GM21528 (cell line): Measurements from ENCODE around the gene WDR37.

Experiments used
- ATAC-seq: cut with Tn5 transposase; IDR thresholded peaks from one replicate; pipeline ENCODE4 v1.9.1; 2021; ENCODE audit warnings: mild to moderate bottlenecking, moderate library complexity; ENCODE audit not compliant: unreplicated experiment, low FRiP score

WDR37 gene

DNA sequence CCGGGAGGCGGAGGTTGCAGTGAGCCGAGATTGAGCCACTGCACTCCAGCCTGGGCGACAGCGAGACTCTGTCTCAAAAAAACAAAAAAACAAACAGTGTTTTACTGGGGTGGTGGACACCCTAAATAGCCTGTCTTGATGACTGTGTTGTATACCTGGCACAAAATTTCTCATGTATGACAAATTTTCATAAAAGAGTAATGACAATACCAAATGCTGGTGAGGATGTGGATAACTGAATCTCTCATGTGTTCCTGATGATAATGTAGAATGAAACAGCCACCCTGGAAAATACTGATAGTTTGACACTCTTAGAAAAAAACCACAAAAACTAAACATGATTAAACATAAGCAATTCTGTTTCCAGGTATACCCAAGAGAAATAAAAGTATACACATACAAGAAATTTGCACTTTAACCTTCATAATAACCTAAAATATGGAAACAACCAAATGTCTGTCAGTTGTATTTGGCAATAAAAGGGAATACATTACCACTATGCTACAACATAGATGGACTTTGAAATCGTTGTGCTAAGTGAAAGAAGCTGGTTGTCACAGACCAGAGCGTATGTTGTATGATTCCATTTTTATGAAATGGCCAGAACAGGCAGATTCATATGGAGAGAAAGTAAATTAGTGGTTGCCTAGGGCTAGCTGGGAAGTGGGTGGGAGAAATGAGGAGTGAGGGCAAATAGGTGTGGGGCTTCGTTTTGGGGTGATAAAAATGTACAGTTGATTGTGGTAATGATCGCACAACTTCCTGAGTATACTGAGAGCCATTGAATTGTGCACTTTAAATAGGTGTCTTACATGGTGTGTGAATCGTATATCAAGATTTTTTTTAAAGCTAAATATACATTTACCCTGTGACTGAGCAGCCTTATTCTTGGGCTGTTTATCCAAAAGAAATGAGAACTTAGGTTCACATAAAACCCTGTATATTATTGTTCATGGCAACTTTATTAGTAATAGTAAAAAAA, 12.5 kb downstream of the WDR37 start:
- no peak for ATAC-seq

DNA sequence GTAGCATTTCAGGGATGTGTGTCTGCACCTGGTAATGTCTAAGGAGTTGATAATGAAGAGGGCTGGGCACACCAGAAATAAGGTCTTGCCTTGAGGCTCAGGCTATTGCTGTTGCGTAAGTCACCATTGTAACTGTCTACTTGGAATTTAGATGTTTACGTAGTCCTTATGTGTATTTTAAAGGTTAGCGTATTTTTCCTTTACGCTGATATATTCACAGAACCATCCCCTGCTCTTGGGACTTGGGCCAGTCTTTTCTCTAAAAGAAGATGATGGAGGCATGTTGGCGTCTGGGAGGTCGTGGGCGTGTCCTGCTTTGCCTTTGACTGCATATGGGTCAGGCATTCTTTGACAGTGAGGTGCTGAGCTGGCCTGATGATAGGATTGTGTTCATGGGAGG, 14.7 kb downstream of the WDR37 start:
- no peak for ATAC-seq

DNA sequence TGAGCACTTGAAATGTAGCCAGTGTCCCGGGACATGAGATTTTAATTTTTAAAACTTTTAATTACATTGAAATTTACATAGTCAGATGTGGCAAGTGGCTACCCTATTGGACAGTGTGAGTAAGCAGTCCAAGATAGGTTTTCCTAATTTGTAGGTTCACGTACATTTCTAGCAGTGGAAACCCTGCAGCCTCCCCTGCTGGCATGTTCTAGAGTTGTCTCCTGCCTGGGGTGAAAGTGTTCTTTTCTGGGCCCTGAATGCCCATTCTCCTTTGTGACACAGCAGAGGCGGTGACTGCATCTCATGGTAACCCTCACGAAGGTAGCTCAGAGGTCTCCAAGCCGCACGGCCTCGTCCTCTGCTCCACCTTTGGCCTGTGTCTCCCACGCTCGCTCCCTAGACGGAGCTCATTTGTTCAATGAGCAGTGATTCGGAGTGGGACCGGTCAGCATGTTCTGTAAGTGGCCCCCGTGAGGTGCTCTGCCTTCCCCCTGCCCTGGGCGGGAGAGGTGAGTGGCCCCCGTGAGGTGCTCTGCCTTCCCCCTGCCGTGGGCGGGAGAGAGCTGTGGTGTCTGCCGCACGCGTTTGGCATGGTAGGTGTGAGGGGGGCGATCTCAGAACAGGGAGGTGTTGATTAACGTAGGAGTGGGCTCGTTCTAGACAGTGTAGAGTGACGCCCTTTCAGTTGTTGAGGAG, 18.0 kb downstream of the WDR37 start:
- no peak for ATAC-seq

DNA sequence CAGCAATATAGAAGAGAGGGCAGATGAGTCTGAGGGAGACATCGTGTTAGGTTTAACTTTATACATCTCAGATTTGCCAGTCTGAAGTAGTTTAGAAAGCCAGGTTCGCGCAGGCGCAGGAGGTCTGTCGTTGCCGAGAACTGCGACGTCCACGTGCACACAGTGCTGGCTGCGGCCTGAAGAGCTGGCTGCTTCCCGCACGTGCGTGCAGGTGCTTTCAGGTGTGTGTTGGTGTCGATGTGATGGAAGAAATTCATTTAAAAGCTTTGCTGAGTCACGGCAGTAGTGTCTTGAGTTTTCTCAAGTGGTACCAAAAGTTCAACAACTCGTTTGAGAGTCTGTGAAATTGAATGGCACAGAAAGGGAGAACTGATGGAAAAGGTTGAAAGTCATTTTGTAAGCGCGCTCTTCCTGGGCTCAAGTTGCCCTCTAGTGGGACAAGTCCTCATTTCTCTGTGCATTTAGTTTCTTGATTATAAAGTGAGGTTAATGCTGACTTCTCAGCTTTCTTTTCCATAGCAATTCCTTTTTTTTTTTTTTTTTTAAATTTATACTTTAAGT, 18.6 kb downstream of the WDR37 start:
- no peak for ATAC-seq

DNA sequence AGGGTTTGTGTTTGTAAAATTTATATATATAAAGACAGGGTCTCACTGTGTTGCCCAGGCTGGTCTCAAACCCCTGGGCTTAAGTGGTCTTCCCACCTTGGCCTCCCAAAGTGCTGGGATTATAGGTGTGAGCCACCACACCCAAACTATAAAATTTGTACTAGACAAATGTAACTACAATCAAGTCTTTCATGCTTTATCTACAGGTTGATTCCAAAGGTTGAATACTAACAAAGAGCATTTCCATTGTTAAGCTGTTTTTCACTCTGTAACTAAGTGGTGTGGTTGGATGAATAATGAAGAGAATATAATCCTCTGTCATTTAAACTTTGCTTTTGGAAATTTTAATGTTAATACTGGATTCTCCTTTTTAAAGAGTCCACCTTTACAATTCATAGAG, 22.5 kb downstream of the WDR37 start:
- ATAC-seq = no peak

DNA sequence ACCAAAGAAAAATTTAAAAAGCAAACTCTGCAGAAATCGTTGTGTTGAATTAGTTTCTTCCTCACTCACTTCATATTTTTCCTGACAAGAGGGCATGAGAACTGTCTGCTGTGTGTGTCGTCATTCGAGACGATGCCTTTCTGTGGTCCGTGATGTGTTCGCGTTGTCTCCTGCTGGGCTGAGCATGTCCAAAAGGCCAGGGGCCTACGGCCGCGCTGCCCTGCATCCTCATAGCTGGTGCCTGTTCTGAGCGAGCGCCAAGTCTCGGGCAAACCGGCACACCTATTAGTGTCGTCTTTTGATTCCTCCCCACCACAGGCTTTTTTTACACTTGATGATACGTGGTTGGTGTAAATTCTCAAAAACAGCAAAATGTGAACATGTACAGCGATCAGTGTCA, 27.4 kb downstream of the WDR37 start:
- no peak for ATAC-seq

DNA sequence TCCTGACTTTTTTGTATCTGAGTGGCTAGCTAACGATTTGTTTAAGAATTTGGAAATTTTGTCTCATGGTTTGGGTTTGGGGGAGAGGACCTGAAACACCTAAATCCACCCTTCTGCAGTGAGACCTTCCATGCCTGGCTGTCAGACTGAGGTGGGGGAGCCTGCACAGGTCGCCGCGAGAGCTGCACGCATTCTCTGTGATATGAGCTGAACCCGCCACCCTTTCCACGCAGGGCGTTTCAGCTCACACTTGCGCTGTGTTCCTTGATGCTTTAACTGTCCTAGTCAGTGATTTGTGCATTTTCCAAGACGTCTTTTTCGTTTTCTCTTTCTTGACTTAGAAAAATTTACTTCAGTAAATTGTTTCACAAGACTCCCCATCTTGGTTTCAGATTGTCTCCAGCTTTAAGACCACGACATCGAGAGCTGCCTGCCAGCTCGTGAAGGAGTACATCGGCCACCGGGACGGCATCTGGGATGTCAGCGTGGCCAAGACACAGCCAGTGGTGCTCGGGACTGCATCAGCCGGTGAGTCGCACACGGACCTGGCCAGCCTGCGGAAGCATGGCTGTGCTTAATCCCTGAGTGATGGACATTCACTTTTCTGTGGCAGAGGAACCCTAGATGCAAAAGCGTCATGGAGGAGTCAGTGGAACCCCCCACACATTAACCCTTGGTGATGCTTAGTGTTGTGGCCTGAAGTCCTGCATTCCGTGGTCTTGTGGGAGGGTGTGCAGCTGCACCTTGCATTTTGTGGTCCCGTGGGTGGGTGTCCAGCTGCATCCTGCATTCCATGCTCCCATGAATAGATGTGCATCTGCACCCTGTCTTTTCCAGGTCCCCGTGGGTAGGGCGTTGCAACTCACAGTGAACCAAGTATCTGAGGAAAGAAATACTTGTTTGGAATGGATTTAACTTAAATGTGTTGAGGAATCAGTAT, 28.1 kb downstream of the WDR37 start:
- ATAC-seq = no peak

DNA sequence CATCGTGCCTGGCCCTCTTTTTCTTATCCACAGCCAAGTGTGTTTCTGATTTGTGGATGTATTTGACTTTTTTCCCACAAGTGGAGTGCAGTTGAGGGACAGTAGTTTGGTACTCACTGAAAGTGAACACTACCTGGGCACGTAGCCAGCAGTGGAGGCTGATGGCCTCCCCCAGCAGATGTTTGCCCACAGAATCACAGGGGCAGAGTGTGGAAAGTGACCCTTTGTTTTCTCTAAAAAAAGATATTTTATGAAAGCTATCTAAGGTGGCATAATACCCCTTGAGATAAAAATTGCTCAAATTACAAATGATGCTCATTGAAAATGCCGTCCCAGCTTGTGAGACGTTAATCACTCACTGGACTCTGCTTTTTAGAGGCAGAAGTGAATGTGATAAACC, 29.1 kb downstream of the WDR37 start:
- ATAC-seq = no peak

DNA sequence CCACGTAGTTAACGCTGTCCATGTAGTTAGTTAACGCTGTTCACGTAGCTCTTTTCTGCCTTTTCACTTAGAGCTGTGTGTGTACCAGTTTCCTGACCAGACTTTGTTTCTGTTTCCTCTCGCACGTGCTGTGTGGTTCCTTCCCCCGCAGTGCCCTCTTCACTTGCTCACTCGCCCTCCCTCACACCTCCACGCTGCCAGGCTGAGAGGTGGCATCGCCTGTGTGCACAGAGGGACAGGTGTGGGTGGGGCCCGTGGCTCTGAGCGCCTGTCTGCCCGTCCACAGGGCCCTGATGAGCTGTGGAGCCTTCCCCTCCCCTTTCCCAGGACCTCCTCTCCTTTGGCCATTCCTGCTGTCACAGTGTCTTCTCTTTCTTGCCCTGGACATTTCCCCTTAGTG, 30.6 kb downstream of the WDR37 start:
- ATAC-seq = no peak

DNA sequence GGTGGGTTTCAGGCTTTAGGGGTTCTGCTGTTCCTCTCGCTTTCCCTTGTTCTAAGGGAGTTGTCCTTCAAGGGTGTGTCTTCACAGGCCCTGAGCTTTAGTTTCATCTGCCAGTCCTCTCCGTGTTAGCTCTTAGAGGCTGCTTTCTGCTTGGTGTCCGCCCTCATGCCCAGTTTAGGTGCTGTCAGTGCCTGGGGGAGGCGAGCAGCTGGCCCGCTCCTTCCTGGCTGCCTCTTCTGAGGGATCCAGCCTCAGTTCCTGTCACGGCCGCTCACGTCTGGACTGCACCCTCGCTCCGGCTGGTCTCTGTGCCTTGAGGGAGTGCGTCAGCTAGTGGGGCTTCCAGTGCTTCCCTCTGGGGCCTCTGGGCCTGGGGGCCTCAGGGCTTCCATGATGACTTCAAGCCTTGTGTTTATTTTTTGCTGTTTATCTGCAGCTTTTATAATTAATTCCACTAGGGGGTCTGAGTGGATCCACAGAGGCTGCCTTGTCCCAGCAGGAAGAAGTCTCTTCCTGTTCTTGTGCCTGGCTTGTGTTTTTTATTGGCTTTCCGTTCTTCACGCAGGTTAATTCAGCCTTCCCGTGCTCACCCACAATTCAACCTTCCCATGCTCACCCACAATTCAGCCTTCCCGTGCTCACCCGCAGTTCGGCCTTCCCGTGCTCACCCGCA, 33.0 kb downstream of the WDR37 start:
- no peak for ATAC-seq

DNA sequence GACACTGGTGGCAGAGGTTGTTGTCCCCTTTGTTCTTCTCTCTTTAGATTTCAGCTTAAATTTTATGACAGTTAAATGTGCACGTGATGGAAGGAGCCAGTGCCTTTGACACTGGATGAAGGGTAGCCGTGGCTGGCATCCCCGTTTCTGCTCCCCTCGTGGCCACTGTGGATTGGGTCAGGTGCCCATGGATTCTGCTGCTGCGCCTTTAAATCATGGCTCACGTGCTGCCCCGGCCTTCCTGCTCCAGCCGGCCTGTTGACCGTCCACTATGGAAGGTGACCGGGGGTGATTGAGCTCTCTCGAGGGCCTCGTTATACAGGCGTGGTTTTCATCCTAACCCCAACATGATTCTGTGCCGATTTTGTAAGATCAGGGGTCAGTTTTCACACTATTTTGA, 34.5 kb downstream of the WDR37 start:
- ATAC-seq = no peak

DNA sequence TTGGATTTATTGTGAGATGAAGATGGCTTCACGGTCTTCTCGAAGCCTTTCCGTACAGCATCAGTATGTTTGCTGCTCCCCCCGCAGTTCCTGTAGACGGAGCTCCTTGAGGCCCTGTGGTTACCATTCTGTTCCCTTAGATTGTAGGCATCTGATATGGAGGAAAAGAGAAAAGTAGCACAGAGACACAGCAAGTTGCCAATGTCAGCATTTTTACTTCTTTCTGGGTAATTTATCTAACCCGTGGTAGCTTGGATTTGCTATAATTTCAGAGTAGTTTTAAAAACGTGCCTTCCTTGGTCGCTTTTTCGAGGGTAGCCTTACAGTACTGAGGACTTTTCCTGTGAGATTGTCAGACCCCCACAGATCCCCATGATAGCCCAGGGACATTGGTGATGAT, 37.5 kb downstream of the WDR37 start:
- no peak for ATAC-seq

DNA sequence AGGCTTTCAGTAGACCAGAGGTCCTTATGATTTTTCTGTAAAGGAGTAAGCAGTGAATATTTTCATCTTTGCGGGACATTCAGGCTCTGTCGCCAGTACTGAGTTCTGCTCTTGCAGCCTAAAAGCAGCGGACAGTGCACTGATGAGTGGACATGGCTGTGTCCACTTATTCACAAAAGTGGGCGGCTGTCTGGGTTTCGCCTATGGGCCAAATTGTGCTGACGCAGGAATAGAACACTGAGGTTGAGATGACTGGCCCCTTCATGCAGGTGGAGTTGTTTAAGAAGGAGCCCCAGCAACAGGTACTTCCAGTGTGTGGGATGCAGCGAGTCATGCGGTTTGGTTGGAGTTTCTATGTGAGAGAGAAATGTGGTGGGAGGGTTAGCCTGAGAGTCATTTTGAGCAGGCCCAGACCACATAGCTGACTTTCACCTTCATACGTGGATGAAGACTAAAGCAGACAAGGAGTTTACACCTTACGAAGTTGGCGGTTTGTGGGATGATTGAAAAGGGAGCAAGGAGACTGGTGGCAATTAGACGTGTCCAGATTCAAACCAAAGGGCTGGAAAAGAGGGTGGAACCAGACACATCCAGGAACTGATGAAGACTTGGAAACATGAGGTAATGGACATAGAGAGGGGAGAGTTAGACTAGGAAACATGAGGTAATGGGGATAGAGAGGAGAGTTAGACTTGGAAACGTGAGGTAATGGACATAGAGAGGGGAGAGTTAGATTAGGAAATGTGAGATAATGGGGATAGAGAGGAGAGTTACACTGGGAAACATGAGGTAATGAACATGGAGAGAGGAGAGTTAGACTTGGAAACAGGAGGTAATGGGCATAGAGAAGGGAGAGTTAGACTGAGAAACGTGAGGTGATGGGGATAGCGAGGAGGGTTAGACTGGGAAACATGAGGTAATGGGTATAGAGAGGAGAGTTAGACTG, 38.2 kb downstream of the WDR37 start:
- ATAC-seq = no peak

DNA sequence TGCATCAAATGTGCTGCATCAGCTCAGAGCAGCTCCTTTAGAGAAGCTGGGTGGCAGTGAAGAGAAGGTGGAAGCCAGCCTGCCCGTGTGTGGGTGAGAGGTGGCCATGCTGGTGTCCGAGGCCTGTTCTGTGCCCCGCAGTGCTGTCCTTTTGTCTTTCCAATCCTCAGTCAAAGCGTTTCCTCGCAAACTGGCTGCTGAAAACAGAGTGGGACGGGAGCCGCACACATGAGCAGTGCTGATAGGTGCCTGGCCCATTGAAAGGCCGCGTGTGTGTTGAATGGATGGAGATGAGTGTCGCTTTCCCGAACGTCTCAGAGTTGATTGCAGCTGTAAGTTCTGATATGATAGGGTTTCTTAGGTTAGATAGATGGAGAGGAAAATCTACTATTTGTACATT, 39.3 kb downstream of the WDR37 start:
- ATAC-seq = no peak

DNA sequence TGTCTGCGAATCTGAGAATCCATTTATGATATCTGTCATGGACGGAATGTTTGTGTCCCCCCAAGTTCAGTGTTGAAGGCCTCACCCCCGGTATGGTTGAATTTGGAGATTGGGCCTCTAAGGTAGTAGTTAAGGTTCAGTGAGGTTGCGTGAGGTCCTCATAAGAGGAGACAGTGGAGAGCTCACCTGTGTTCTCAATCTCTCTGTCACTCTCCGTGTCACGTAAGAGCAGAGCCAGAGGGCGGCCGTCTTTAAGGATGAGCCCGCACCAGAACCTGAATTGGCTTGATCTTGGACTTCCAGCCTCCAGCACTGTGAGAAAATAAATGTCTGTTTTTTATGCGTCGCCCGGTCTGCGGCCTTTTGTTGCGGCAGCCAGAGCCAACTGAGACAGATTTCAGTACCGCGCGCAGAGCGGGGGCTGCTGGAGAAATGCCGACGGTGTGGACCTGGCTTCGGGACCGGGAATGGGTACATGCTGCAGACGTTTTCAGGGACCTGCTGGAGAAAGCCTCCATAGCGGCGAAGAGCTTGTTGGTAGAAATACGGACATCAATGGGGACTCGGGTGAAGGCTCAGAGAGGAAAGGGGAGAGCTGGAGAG, 40.2 kb downstream of the WDR37 start:
- ATAC-seq = no peak

DNA sequence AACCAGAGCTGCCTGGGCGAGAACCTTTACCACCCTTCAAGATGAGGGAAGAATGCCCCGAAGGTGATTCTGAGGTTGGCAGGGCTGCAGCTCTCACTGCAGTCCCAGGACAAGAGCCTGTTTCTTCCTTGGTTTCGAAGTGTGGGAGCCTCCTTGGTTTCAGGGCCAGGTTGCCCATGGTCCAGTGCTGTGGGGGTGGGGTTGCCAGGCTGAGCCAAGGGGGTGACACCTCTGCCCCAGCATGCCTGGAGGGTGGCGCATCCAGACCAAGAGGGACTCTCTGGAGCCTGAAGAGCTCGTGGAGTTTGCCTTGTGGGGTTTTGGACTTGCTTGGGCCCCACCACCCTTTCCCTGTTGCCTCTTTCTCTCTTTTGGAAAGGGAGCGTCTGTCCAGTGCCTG, 41.3 kb downstream of the WDR37 start:
- ATAC-seq = no peak

DNA sequence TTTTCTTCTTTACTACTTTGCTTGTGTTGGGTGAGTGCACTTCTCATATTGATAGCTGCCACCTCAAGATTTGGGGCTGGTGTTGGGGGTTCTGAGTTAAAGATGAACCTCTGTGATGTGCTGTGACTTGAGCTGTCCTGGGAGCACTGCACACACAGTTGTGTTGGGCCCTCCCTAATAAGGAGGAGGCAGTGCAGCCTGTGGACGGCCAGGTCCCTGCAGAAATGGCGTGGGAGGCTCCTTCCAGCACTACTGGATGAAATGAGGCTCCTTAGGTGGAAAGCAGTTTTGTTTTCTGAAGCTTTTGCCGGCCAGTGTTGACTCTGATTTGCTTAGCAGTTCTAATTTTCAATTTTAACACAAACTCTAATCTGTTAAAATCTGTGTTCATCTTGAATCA, 44.0 kb downstream of the WDR37 start:
- no peak for ATAC-seq

DNA sequence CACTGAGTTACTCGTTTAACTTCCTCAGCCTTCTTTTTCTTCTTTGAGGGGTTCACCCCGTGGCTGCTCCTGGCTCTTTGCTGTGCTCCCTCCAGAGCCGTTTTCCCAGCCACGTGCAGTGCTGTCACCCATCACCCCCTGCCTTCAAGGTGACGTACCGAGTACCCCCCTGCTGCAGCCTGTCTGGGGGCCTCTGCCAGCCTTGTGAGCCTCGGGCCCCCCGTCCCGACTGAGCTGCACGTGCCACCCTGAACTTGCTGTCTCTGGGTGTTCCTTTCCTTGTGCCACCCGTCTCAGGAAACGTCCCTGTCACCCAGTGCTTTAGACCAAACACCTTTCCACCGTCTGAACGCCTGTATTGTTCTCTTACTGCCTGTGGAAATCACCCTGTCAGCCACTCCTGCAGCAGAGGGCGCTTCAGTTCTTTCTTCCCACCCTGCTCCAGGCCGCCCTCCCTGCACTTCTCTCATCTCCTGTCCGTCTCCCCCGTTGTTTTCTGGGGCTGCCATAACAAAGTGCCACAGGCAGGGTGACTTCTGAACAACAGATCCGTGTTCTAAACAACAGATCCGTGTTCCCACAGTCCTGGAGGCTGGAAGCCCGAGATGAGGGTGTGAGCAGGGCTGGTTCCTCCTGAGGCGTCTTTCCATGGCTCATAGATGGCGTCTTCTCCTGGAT, 44.6 kb downstream of the WDR37 start:
- ATAC-seq = no peak
